Fibroblast of skin of right biceps (primary cell): Measurements from ENCODE around the gene F8.

Experiments
- DNase-seq: peaks from one replicate; pipeline ENCODE4 v3.0.0-alpha.2; 2013

Gene F8

GRCh38 chrX:155022585-155022984 lies at the start of gene F8:
Gene F8, minus strand, starts transcription at chrX:155022723. Its CDS starts 171 bp downstream, at chrX:155022552.
- DNase-seq = no peak

GRCh38 chrX:155071694-155072280 lies 49.3 kb upstream of the F8 start:
- DNase-seq = no peak

GRCh38 chrX:155070975-155071693 lies 48.6 kb upstream of the F8 start, which contains the start of the genes BRCC3, CMC4 and MTCP1:
Gene BRCC3, plus strand, starts transcription at chrX:155071508. Its CDS starts 20 bp downstream, at chrX:155071528.
Gene CMC4, minus strand, starts transcription at chrX:155071136. Its CDS starts 7,113 bp downstream, at chrX:155064023.
Gene MTCP1, minus strand, starts transcription at chrX:155071136. Its CDS starts 5,126 bp downstream, at chrX:155066010.
- peak; percentile 79 for DNase-seq

DNA sequence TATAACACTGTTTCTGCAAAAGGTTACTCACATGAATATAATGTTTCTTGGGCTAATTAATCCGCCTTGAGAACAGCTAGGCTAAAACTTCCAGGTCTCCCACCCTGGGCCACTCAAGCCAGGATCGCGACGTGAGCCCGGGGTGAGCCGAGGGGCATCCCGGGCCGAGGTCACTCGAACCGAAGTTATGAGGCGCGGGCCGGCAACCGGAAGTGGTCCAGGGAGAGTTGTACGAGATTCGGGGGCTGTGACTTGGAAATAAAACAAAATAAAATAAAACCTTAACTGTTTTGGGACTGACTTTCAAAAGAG lies 48.1 kb upstream of the F8 start:
- no peak for DNase-seq

- no peak for DNase-seq
These were observed 47.5 kb upstream of the F8 start for GRCh38 chrX:155070038-155070437.

- DNase-seq = no peak
These were observed 46.9 kb upstream of the F8 start for GRCh38 chrX:155069414-155069813.

DNA sequence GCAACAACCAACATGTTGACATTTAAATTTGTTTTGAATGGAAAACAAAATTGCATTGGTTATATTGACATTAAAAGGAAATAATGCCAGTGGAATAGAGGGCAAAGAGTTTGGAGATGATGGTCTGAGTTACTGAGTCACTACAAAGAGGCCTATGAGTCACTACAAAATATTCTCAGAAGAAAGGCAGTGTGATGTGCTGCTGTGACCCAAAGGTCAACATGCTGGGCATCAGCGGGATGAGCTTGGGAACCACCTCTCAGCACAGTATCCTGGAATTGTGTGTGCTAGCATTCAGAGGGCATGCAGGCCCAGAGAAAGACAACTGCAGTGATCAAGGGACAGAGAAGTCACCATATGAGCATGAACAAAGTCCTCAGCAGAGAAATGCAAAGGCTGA lies 45.6 kb upstream of the F8 start:
- DNase-seq = peak; percentile 40

DNA sequence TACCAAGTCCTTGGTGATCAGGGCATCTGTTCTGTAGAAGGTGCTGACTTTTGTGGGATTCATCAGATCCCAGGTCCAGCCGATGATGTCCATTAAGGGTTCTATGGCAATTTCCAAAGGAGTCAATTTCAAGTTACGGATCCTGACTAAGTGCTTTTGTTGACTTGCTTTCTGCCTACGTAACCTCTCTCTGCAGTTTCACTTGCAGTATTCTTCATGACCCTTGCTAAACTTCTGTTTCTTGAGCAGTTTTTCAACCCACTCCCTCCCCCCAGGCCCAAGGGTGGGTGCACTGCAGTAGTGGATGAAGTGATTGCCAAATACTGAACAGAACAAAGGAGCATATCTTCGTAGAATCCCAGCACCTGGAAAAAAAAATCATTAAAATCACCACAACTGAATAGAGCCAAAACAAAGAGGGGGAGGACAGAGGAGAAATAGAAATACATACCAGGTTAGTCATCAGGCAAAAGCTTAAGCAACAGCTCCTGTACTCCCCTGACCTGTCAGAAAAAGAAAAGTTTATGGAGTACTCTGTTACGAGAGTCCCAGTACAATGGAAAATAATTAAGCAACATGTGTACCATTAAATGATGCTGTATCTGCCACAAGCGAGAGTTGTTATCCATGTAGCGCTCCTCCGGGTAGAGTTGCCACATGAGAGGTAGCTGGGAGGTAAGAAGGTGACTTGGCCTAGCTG lies 42.7 kb upstream of the F8 start:
- DNase-seq = peak; percentile 22

DNA sequence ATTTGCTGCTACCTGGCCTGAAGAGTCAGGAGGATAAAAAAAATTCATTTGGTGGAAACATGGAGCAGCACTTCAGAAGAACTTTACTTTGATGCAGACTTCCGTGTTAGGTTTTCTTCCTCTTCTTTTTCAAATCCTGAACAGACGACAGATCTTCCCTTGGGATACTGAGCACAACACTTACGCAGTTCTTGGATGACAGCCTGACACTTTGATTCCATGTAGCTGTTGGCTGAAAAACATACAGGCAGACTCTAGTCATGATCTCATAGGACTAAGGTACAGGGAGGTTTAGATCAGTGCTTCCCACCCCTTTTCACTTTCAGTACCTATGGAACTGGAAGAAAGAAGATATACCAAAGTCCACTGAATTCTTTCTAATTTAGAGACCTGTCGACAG lies 39.2 kb upstream of the F8 start:
- no peak for DNase-seq

GRCh38 chrX:155056877-155057792 lies 34.6 kb upstream of the F8 start:
- peak; percentile 72 for DNase-seq

GRCh38 chrX:155056471-155056870 lies 33.9 kb upstream of the F8 start:
- DNase-seq = no peak

DNA sequence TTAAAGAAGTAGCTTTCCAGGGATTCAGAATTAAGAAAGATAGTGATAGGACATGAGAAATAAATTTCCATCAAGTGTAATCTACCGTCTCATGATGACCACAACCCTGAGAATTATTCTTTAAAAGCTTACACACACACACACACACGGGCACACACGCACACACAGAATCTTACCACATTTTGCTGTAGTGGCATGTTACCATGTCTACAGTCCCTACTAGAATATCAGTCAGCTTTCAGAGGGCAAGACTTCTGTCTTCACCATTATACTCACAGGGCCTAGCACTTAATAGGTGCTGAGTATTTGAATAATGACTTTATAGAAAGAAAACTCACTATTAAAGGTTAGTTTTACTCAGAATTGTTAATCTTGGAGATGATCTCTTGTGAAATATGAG lies 33.0 kb upstream of the F8 start:
- DNase-seq = no peak

- DNase-seq = no peak
These were observed 31.7 kb upstream of the F8 start for GRCh38 chrX:155054255-155054654.

DNA sequence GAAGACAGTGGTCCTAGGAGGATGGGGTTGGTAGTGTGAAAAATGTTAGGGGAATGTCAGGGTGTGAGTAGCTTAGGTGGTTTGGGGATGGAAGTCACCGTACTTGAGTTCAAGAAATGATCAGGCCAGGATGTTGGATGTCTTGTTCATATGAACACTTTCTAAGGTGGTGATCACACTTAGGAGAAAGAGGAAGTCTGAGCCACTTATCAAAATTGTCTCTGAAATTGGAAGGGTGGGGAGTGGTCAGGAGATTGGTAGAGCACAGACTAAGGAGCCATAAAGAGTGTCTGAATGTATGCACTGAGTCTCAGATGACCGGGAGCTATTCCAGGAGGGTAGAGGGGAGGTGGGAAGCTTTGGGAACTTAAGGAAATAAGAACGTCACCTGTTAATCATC lies 31.1 kb upstream of the F8 start:
- no peak for DNase-seq

DNA sequence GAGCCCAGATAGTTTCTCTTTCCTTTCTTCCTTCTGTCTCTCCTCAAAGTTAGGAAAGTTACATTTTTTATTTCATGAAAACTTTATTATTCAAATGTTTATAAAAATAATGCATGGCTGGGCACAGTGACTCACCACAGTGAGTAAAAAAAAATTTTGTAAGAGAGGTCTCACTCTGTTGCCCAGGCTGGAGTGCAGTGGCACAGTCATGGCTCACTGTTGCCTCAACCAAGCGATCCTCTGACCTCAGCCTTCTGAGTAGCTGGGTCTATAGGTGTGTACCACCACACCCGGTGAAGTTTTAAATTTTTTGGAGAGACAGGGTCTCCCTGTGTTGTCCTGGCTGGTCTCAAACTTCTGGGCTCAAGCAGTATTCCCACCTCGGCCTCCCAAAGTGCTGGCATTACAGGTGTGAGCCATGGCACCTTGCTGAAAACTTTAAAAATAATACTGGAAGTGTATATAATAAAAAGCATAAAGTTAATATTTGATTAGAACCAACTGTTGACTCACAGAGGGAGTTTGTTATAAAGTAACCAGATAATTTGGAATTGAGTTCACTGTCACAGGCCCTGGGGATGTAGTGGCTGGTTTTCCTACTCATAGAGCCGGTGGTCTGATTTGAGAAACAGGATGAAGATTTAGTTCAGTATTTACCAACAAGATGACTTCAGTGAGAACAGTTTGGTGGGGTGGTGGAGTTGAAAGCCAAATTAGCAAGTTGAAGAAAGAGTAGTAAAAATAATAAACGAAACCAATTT lies 30.4 kb upstream of the F8 start:
- DNase-seq = no peak

GRCh38 chrX:155048977-155049619 lies 26.6 kb upstream of the F8 start:
- peak; percentile 36 for DNase-seq

DNA sequence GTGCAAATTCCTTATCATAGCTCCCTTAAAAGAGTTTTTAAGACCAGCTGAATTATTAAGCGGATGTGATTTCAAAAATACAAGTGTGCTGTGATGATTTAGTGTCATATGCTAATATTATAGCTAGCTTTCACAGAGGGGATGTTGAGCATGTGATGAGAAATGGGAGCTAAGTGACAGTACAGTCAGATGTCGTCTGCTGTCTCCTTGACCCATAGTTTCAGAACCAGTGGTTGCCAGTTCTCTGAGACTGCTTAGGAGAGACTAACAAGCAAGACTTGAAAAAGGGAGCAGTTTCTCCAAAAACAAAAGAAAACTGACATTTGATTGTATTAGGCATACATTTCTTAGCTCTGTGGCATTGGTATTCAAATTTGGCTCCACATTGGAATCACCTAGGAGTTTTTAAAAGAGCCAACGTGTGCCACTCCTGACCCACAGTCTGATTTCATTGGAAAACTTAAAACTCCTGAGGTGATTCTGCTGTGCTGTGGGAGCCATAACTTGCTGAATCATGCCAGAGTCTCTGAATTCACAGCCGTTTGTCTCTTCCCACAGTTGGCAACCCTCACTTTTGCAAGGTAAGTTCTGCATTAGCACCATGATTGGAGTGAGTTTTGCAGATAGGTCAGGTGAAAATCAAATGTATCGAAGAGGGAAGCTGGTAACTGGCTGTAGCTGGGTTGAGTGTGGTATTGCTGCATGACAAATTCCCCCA lies 24.4 kb upstream of the F8 start:
- no peak for DNase-seq

DNA sequence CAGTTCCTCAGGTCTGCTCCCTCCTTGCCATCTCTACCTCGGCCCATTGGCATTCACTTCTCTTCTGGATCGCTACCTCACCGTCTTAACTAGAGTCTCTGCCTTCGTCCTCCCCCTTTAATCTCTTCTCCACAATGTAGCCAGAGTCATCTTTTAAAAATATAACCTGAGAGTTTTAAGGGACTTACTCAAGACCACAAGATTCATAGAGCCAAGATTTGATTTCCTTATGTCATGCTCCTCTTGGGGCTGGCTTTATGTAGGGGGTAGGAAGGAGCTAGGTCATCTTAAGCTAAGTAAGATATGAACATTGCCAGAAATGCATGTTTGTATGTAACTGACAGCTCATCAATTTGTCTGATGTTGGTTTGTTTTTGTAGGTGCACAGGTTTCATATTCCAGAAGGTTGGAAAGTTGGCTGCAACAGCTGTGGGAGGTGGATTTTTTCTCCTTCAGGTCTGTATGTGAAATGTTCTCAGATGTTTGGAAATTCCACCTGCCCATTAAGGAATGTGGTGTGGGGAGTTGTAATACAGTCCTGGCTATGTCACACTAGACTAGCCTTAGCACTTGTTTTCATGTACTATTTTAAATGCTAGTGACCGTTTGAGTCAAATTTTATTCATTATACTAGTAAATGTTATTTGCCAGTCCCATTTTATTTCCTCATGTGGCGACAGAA lies 23.7 kb upstream of the F8 start:
- no peak for DNase-seq

DNA sequence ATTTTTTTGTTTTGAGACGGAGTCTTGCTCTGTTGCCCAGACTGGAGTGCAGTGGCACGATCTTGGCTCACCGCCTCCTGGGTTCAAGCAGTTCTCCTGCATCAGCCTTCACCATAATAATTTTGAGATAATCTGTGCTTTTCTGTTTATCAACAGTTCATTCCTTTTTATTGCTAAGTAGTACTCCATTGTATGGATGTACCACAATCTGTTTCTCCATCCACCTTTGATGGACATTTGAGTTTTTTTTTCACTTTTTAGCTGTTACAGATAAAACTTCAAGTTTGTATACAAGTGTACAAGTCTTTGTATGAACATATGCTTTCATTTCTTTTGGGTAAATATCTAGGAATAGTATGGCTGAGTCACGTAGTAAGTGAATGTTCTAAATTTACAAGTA lies 13.2 kb upstream of the F8 start:
- DNase-seq = no peak

GRCh38 chrX:155031657-155032056 lies 9.1 kb upstream of the F8 start:
- DNase-seq = no peak
